ENCODE measurements around the gene PFDN4. TPM values are rescaled to one million over a fixed set of nuclear protein-coding genes. Genes with fewer than 3 reads are reported as not detected.

PFDN4 gene
- total and polyA plus RNA-seq, 2 of the 13 experiments (the other 11 are each of a cell fraction or from before 2014, with no cell fraction given): 59.8 to 227 TPM

DNA sequence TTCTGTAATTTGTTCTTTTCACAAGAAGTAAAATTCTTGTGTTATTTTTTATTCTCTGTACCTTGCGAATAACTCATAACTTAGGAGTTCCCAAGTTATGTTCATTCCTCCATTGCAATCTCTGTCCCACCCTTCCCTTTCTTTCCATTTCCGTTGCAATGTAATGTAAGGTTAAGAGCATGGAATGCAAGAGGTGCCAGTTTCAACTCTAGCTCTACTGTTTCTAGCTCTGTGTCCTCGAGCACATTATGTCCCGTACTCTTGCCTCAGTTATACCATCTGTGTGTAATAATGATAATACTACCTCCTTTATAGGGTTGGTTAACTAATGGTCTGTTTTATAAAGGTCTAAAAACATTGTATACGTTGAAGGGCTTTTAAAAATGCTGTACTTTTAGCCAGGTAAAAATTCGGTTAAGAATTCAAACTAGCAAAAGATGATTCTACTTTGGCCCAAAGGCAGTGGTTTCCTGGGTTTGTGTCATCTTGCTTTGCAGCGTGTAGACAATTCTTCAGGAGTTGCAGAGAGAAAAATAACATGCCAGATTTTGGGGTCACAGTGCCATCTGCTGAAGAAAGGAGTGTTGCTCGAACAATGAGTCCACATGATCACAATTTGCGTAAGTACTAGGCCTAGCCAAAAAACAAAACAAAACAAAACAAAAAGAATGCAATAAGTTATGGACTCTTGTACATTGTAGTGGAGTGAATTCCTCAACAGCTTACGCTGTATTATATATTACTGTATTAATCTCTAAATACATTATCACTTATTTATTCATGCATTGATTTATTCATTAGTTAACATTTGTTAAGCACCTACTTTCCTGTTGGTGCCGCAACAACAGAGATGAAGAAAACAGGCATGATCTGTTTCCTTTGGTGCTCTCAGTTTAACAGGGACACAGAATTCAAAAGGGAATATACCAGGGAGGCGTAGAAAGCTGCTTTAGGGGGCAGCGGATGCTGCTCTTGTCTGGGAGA is 10.0 kb upstream of the PFDN4 start (continued):
- TF ChIP-seq, protein P1, sequence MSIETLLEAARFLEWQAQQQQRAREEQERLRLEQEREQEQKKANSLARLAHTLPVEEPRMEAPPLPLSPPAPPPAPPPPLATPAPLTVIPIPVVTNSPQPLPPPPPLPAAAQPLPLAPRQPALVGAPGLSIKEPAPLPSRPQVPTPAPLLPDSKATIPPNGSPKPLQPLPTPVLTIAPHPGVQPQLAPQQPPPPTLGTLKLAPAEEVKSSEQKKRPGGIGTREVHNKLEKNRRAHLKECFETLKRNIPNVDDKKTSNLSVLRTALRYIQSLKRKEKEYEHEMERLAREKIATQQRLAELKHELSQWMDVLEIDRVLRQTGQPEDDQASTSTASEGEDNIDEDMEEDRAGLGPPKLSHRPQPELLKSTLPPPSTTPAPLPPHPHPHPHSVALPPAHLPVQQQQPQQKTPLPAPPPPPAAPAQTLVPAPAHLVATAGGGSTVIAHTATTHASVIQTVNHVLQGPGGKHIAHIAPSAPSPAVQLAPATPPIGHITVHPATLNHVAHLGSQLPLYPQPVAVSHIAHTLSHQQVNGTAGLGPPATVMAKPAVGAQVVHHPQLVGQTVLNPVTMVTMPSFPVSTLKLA (IDR thresholded peaks at IDR 0.05): no peak
- TF ChIP-seq ZNF362 (CRISPR knock-in tag; IDR thresholded peaks at IDR 0.05; ENCODE audit: borderline replicate concordance): no peak
- TF ChIP-seq PHF20 (CRISPR knock-in tag; IDR thresholded peaks at IDR 0.05): no peak
- TF ChIP-seq, protein P2, sequence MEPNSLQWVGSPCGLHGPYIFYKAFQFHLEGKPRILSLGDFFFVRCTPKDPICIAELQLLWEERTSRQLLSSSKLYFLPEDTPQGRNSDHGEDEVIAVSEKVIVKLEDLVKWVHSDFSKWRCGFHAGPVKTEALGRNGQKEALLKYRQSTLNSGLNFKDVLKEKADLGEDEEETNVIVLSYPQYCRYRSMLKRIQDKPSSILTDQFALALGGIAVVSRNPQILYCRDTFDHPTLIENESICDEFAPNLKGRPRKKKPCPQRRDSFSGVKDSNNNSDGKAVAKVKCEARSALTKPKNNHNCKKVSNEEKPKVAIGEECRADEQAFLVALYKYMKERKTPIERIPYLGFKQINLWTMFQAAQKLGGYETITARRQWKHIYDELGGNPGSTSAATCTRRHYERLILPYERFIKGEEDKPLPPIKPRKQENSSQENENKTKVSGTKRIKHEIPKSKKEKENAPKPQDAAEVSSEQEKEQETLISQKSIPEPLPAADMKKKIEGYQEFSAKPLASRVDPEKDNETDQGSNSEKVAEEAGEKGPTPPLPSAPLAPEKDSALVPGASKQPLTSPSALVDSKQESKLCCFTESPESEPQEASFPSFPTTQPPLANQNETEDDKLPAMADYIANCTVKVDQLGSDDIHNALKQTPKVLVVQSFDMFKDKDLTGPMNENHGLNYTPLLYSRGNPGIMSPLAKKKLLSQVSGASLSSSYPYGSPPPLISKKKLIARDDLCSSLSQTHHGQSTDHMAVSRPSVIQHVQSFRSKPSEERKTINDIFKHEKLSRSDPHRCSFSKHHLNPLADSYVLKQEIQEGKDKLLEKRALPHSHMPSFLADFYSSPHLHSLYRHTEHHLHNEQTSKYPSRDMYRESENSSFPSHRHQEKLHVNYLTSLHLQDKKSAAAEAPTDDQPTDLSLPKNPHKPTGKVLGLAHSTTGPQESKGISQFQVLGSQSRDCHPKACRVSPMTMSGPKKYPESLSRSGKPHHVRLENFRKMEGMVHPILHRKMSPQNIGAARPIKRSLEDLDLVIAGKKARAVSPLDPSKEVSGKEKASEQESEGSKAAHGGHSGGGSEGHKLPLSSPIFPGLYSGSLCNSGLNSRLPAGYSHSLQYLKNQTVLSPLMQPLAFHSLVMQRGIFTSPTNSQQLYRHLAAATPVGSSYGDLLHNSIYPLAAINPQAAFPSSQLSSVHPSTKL (CRISPR knock-in tag; IDR thresholded peaks at IDR 0.05): peak; percentile 59
- peak; percentile 39; the same call in 1 of the 2 replicates for TF ChIP-seq FOXJ3 (CRISPR knock-in tag; IDR thresholded peaks at IDR 0.05; ENCODE audit: borderline replicate concordance)
- no peak for TF ChIP-seq NR2C2 (CRISPR knock-in tag; IDR thresholded peaks at IDR 0.05; ENCODE audit: borderline replicate concordance)
- peak; percentile 57; the same call in 1 of the 2 replicates for TF ChIP-seq HOMEZ (CRISPR knock-in tag; IDR thresholded peaks at IDR 0.05; ENCODE audit: low read depth)
- no peak for TF ChIP-seq ZNF704 (CRISPR knock-in tag; IDR thresholded peaks at IDR 0.05; ENCODE audit: borderline replicate concordance)
- TF ChIP-seq, protein P3, sequence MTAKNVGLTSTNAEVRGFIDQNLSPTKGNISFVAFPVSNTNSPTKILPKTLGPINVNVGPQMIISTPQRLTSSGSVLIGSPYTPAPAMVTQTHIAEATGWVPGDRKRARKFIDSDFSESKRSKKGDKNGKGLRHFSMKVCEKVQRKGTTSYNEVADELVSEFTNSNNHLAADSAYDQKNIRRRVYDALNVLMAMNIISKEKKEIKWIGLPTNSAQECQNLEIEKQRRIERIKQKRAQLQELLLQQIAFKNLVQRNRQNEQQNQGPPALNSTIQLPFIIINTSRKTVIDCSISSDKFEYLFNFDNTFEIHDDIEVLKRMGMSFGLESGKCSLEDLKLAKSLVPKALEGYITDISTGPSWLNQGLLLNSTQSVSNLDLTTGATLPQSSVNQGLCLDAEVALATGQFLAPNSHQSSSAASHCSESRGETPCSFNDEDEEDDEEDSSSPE (CRISPR knock-in tag; IDR thresholded peaks at IDR 0.05): no peak
- TF ChIP-seq CHD4 (IDR thresholded peaks at IDR 0.05; ENCODE audit: borderline replicate concordance, low read length): peak; percentile 67; the same call in 1 of the 2 replicates
- no peak for TF ChIP-seq NR3C1 (CRISPR knock-in tag; IDR thresholded peaks at IDR 0.05)
- no peak for TF ChIP-seq ZNF879 (CRISPR knock-in tag; IDR thresholded peaks at IDR 0.05)
- no peak for TF ChIP-seq ZNF251 (CRISPR knock-in tag; IDR thresholded peaks at IDR 0.05)
- TF ChIP-seq REL (CRISPR knock-in tag; conservative IDR thresholded peaks at IDR 0.05): no peak
- TF ChIP-seq IRF9 (CRISPR knock-in tag; IDR thresholded peaks at IDR 0.05; ENCODE audit: borderline replicate concordance): no peak; the same call in 1 of the 2 replicates
